AG10803 (cell line): ENCODE results near the gene ACTR8.
A peak's percentile ranks its signal among the peaks of the same experiment; 100 is the strongest.

ENCODE experiments used
- DNase-seq: peaks from one replicate; pipeline ENCODE4 v3.0.0; 2010; ENCODE audit warnings: low read depth
- H3K4me3 ChIP-seq: 2 replicates; pipeline ENCODE4 v1.5.1; 2011; ENCODE audit warnings: mild to moderate bottlenecking, low read length, control low read depth
- TF ChIP-seq, protein P1 (sequence below): conservative IDR thresholded peaks from 2 replicates; pipeline ENCODE4 v1.5.1; 2011; ENCODE audit warnings: mild to moderate bottlenecking, low read length, control low read depth, inconsistent platforms

Gene ACTR8

DNA sequence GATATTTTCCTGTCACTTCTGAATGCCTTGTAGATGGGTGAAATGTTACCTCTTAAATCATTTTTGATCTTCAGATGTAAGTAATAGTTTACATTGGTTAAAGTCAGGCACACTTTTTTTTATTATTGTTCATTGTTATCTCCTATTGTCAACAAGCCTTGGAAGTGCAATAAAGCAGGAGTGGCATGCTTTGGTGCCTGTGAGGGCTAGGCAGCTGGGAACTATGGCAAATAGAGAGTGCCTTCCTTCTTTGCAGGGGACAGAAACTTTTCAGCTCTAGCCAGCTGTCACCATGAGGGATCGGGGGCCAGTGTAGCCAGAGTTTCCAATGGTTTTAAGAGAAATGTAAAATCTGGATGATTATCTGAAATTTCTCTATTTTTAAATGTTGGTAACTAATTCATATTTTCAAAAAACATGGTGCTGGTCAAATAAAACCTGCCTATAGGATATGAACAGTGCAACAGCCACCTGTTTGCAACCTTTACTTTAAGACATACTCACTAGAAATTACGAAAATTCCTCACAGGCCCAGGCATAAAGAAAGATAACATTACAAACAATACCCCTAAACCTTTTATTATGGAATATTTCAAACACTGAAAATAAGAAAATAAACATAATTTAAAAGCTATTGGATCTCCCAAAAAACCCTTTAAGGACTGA lies 18.8 kb upstream of the ACTR8 start:
- TF ChIP-seq, protein P1, sequence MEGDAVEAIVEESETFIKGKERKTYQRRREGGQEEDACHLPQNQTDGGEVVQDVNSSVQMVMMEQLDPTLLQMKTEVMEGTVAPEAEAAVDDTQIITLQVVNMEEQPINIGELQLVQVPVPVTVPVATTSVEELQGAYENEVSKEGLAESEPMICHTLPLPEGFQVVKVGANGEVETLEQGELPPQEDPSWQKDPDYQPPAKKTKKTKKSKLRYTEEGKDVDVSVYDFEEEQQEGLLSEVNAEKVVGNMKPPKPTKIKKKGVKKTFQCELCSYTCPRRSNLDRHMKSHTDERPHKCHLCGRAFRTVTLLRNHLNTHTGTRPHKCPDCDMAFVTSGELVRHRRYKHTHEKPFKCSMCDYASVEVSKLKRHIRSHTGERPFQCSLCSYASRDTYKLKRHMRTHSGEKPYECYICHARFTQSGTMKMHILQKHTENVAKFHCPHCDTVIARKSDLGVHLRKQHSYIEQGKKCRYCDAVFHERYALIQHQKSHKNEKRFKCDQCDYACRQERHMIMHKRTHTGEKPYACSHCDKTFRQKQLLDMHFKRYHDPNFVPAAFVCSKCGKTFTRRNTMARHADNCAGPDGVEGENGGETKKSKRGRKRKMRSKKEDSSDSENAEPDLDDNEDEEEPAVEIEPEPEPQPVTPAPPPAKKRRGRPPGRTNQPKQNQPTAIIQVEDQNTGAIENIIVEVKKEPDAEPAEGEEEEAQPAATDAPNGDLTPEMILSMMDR, result no peak
- no peak overlapping the region for H3K4me3 ChIP-seq
- no peak for DNase-seq

DNA sequence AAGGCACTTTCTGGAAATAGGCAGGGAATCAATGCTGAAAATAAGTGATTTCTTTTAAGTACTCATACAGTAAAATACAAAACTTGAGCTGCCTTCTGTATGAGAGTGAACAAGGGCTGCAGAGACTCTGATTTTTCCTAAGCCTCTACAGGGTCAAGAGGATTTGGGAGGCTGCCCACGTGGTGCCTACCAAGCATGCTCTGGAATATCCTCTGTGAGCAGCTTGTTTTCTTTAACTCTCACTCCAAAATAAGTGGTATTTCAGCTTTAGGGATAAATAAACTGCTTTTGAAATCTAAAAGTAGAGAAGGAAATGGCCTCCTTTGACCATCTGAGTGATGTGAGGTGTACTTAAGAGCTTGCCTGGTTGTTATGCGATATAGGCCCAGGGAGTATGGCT lies 17.8 kb upstream of the ACTR8 start:
- TF ChIP-seq, protein P1, result no peak
- no peak overlapping the region for H3K4me3 ChIP-seq
- DNase-seq, result no peak

DNA sequence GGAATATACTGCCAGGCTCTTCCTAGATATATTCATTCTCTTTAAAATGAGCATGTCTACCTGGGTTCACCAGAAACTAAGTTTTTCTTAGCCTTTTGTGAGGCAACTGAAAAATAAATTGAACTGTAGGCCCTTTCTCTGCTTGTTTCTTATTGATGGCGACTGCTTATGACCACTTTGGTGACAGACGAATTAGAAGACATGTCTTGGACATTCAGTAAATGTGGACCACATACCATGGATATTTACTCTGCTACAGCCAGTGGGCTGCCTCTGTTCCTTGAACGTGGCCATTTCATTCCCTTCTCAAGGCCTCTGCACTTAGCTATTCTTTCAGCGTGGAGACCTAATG lies 10.3 kb upstream of the ACTR8 start:
- DNase-seq, result no peak
- H3K4me3 ChIP-seq, result peak overlapping the region; percentile 84
- TF ChIP-seq, protein P1, result no peak

DNA sequence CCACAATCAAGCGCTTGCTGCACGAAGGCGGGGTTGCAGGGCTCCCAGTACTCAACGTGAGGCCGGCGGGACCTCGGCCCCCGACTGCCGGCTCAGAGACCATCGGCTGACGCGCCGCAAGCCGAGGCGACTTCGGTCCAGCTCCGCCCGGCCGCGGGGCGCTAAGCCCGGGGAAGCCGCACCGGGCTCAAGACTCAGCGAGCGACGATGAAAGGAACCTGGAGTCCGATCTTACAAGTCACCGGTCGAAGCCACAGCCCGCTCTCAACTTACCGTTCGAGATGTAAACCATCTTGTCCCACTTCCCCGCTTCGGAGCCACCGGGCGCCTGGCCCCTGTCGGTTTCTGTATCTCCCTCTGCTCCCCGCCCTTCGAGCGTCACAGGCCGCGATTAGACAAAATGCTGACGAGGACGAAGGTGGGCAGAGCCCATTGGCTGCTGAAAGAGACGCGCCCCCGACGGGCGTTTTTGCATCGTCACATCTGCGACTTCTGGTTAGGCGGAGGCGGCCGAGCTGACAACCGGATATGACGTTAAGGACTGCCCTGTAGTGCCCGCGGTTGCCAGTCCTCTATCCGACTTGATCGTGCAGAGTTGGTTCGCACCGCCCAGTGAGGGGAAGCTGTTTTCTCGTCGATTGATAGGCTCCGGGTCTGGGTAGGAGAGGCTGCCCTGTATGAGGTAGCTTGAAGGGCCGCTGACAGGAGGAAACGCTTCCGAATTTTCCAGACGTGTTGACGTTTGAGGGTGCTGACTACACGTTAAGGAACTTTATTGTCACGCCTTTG lies 9.7 kb upstream of the ACTR8 start, which contains the start of gene SELENOK:
Gene SELENOK, minus strand, starts transcription at position 363 of the 789 bp plus-strand sequence.
- H3K4me3 ChIP-seq, result peak within 1 kb of the TSS; percentile 84
- TF ChIP-seq, protein P1, result no peak
- peak; percentile 99 for DNase-seq

GRCh38 chr3:53890726-53891475 lies 8.9 kb upstream of the ACTR8 start:
- TF ChIP-seq, protein P1, result no peak
- H3K4me3 ChIP-seq, result peak overlapping the region; percentile 84
- no peak for DNase-seq

DNA sequence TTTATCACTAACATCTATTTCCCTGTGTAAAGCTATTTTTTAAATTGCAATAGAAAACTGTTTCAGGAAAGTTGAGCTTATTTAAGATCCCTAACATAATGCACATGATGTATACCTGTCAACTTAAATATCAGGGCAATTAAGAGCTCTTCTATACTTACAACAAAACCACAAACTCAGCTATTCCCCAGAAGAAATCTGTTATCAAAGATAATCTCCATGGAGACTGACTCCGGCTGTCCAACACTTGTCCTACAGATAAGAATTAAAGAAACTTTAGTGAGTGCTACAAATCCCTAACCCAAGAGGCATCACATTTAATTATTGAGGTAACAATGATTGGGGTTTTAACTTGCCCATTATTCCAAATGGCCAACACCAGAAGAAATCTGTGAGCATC lies 6.3 kb upstream of the ACTR8 start:
- H3K4me3 ChIP-seq, result no peak overlapping the region
- TF ChIP-seq, protein P1, result no peak
- DNase-seq, result no peak

- TF ChIP-seq, protein P1, result no peak
- no peak for DNase-seq
- no peak overlapping the region for H3K4me3 ChIP-seq
These were observed 5.5 kb upstream of the ACTR8 start for GRCh38 chr3:53887446-53887845.
